ENCODE data around the gene RNPEP. TPM values are rescaled to one million over a fixed set of nuclear protein-coding genes. Genes with fewer than 3 reads are reported as not detected.

RNPEP gene
- total and polyA plus RNA-seq, 3 donors from 2014 or later = 55.4 to 60.4 (median 58.1) TPM

DNA sequence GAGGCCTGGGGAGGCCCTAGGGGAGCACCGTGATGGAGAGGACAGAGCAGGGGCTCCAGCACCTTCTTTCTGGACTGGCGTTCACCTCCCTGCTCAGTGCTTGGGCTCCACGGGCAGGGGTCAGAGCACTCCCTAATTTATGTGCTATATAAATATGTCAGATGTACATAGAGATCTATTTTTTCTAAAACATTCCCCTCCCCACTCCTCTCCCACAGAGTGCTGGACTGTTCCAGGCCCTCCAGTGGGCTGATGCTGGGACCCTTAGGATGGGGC lies 33.2 kb downstream of the RNPEP start:
- no peaks in the 10 kb centered on the region for H3K9me3 ChIP-seq
- DNase-seq = no peak
- intact Hi-C loops (cut with DNase I; ENCODE audit: low total_unique reads) = no loop called here
- WGBS, 2 donors = 50 to 75% methylated on average over 1 to 3 of the region's 3 CpGs
- H3K36me3 ChIP-seq (ENCODE audit: low read depth, missing control alignments) = no peaks in the 10 kb centered on the region
- no peaks in the 10 kb centered on the region for H3K27me3 ChIP-seq
- no peak for TF ChIP-seq POLR2A (IDR thresholded peaks at IDR 0.05)
- TF ChIP-seq, protein P1, sequence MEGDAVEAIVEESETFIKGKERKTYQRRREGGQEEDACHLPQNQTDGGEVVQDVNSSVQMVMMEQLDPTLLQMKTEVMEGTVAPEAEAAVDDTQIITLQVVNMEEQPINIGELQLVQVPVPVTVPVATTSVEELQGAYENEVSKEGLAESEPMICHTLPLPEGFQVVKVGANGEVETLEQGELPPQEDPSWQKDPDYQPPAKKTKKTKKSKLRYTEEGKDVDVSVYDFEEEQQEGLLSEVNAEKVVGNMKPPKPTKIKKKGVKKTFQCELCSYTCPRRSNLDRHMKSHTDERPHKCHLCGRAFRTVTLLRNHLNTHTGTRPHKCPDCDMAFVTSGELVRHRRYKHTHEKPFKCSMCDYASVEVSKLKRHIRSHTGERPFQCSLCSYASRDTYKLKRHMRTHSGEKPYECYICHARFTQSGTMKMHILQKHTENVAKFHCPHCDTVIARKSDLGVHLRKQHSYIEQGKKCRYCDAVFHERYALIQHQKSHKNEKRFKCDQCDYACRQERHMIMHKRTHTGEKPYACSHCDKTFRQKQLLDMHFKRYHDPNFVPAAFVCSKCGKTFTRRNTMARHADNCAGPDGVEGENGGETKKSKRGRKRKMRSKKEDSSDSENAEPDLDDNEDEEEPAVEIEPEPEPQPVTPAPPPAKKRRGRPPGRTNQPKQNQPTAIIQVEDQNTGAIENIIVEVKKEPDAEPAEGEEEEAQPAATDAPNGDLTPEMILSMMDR (IDR thresholded peaks at IDR 0.05) = no peak
- H3K27ac ChIP-seq = no peak overlapping the region
- no peaks in the 10 kb centered on the region for H3K4me1 ChIP-seq
- H3K4me3 ChIP-seq = no peak overlapping the region

DNA sequence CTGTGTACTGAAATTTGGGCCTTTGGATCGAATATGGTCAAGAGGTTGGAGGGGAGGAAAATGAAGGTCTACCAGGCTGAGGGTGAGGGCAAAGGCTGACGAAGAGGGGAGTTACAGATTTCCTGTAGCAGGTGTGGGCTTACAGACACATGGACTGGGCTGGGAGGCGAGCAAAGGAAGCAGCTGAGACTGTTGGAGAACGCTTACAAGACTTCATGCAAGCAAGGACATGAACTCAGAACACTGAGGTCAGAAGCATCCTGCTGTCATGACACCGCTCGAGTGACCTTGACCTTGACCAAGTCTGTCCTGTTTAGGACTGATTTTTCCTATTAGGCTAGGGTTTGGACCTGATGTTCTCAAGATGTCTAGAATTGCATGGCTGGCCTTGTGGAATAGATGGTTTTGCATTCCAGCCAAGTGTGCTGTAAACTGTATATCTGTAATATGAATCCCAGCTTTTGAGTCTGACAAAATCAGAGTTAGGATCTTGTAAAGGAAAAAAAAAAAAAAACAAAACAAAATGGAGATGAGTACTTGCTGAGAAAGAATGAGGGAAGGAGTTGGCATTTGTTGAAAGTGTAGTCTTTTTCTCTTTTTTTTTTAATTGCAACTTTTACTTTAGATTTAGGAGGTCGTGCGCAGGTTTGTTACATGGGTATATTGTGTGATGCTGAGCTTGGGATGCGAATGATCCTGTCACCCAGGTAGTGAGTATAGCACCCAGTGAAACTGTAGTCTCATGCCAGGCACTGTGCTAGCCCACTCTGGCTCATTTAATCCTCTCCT lies 33.8 kb downstream of the RNPEP start:
- Histone ChIP-seq H3K36me3 (ENCODE audit: low read depth, missing control alignments) (no peaks in the 10 kb centered on the region), H3K4me3 (no peak overlapping the region), H3K27me3 (no peaks in the 10 kb centered on the region), H3K4me1 (no peaks in the 10 kb centered on the region), H3K9me3 (no peaks in the 10 kb centered on the region), H3K27ac (no peak overlapping the region)
- DNase-seq = no peak
- 58 to 64% methylated on average over 9 of the region's 9 CpGs for WGBS, 2 donors
- intact Hi-C loops (cut with DNase I; ENCODE audit: low total_unique reads) = no loop called here
- TF ChIP-seq, protein P1 (IDR thresholded peaks at IDR 0.05) = no peak
- TF ChIP-seq POLR2A (IDR thresholded peaks at IDR 0.05) = no peak

DNA sequence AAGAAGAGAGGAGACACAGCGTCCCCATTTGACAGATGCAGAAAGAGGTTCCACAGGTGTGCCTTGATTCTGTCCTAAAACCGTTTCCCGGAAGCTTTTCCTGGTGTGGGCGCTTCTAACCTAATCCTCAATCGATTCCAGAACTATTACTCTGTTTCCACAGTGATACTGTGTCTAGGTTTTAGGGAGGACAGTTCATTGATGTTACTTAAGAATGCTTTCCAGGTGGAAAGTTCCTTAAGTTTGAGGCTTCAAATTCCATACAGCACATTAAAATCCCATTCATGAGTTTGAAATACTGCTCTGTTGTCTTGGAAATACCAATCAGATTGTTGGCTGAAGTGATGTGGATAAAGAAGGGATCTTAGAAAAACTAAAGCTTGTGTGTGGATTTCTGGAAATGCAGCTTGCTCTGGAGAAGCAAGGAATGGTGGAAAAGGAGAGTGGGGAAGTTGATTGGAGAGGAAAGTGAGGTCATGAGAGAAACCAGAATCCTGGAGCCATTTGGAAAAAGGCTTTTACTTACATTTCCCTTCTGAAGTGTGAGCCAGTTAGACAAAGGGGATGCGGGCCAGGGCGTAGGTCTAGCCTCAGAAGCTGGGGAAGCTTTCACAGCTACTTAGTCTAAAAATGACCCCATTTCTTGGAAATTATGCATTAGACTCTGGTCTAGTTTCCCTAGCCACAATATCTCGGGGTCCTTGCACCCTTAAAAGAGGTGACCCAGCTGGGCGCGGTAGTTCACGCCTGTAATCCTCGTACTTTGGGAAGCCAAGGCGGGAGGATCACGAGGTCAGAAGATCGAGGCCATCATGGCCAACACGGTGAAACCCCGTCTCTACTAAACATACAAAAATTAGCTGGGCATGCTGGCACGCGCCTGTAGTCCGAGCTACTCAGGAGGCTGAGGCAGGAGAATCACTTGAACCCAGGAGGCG lies 34.6 kb downstream of the RNPEP start:
- H3K4me1 ChIP-seq = no peaks in the 10 kb centered on the region
- H3K27ac ChIP-seq = no peak overlapping the region
- H3K27me3 ChIP-seq = no peaks in the 10 kb centered on the region
- no peak for TF ChIP-seq POLR2A (IDR thresholded peaks at IDR 0.05)
- TF ChIP-seq, protein P1 (IDR thresholded peaks at IDR 0.05) = no peak
- intact Hi-C loops (cut with DNase I; ENCODE audit: low total_unique reads) = no loop called here
- 93 to 94% methylated on average over 21 of the region's 21 CpGs for WGBS, 2 donors
- no peak for DNase-seq
- no peaks in the 10 kb centered on the region for H3K36me3 ChIP-seq (ENCODE audit: low read depth, missing control alignments)
- H3K4me3 ChIP-seq = no peak overlapping the region
- H3K9me3 ChIP-seq = no peaks in the 10 kb centered on the region

DNA sequence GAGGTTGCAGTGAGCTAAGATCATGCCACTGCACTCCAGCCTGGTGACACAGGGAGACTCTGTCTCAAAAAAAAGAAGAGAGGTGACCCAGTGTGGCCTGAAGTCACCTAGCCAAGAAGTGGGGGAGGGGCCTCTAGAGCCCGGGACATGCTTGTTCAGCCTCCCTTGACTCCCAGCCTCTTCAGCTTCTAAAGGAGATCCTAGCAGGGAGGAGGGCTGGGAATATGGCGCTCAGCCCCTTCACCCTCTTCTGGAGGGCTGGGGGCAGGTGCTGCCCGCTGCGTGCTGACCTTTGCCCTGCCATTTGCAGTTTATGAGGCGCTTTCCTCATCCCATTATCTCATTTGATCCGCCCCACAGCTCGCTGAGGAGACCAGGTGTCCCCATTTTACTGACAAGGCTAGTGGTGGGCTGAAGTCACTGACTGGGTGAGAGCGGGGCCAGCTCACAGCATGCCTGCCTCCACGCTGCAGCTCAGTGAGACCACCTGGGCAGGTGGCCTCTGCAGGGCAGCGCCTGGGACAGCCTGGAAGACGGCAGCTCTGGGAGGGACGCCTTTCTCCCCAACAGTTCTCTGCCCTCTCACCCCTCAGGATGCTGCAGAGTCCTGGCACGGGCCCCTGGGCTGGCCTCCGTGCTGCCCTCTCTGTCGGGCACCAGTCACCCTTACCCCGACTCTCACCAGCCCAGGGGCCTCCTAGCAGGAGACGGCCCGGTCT lies 35.5 kb downstream of the RNPEP start:
- intact Hi-C loops (cut with DNase I; ENCODE audit: low total_unique reads) = no loop called here
- no peak overlapping the region for H3K4me3 ChIP-seq
- 80 to 84% methylated on average over 16 to 17 of the region's 18 CpGs for WGBS, 2 donors
- no peak overlapping the region for H3K27ac ChIP-seq
- TF ChIP-seq, protein P1 (IDR thresholded peaks at IDR 0.05) = no peak
- no peak for TF ChIP-seq POLR2A (IDR thresholded peaks at IDR 0.05)
- no peaks in the 10 kb centered on the region for H3K27me3 ChIP-seq
- DNase-seq = no peak
- H3K9me3 ChIP-seq = no peaks in the 10 kb centered on the region
- H3K4me1 ChIP-seq = no peaks in the 10 kb centered on the region
- no peaks in the 10 kb centered on the region for H3K36me3 ChIP-seq (ENCODE audit: low read depth, missing control alignments)
